Esophagus squamous epithelium (tissue), 4 donors: ENCODE measurements around the gene DENND2A.

Source experiments
- CTCF ChIP-seq, 6 experiments: fragments of 450-650 bp in 4 of 6; fragments of 200-600 bp in 2 of 6; sonication (generic) in 2 of 6; IDR thresholded peaks; one replicate each; pipeline ENCODE4 v1.5.1; 2016 to 2019; ENCODE audit warnings: antibody characterized with exemption in 6 of 6, mild to moderate bottlenecking in 4 of 6, moderate library complexity in 4 of 6
- POLR2A ChIP-seq, 4 donors: fragments of 450-650 bp; IDR thresholded peaks; one replicate each; pipeline ENCODE4 v1.6.1; 2017; ENCODE audit warnings: antibody characterized with exemption in 4 of 4, mild to moderate bottlenecking in 4 of 4, moderate library complexity in 3 of 4

DNA sequence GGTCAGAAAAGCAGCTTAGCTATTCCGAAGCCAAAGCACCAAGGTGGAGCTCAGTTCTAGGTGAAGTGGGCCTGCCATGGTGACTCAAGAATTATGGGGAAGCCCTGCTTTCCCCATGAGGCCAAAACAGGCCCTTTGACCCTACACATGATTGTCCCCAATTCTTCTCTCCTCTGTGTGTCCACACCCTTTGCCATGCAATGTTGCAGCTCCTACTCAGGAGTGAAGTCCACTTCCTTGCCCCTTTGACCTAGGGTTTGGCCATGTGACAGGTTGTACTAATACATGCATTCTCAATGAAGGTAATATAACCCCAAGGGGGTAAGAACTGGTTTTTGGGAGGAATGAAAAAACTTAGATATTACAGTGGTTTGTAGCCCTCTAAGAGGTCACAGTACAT is 93.7 kb downstream of the DENND2A start:
- TF ChIP-seq CTCF (IDR thresholded peaks at IDR 0.05) (no peak), POLR2A (IDR thresholded peaks at IDR 0.05) (no peak)
